Parathyroid adenoma (tissue), 2 donors: Measurements from ENCODE around the gene SEPHS2.

Experiments used
- H2AFZ ChIP-seq: fragments of 300-600 bp; sonication (generic); one replicate; pipeline ENCODE4 v1.7.0; 2017; ENCODE audit warnings: antibody characterized with exemption, mild to moderate bottlenecking
- H3K27ac ChIP-seq: fragments of 300-600 bp; sonication (generic); one replicate; pipeline ENCODE4 v1.7.0; 2017
- H3K27me3 ChIP-seq: fragments of 300-600 bp; sonication (generic); one replicate; pipeline ENCODE4 v1.7.0; 2017; ENCODE audit warnings: low read length; ENCODE audit not compliant: control insufficient read depth, insufficient read depth
- H3K36me3 ChIP-seq: fragments of 300-600 bp; sonication (generic); one replicate; pipeline ENCODE4 v1.7.0; 2017; ENCODE audit warnings: low read length; ENCODE audit not compliant: control insufficient read depth, insufficient read depth
- H3K4me1 ChIP-seq: fragments of 300-600 bp; sonication (generic); one replicate; pipeline ENCODE4 v1.7.0; 2017; ENCODE audit warnings: control low read depth
- H3K4me2 ChIP-seq: fragments of 300-600 bp; sonication (generic); one replicate; pipeline ENCODE4 v1.7.0; 2017; ENCODE audit warnings: low read length
- H3K4me3 ChIP-seq: fragments of 300-600 bp; sonication (generic); one replicate; pipeline ENCODE4 v1.7.0; 2017; ENCODE audit warnings: low read depth, low read length
- H3K79me2 ChIP-seq: fragments of 300-600 bp; sonication (generic); one replicate; pipeline ENCODE4 v1.7.0; 2017; ENCODE audit warnings: control low read depth
- H3K9ac ChIP-seq: fragments of 300-600 bp; sonication (generic); one replicate; pipeline ENCODE4 v1.7.0; 2017; ENCODE audit warnings: mild to moderate bottlenecking
- H3K9me3 ChIP-seq: fragments of 300-600 bp; sonication (generic); one replicate; pipeline ENCODE4 v1.7.0; 2017; ENCODE audit warnings: low read length; ENCODE audit not compliant: control insufficient read depth
- TF ChIP-seq, protein P1 (sequence below): fragments of 300-600 bp; sonication (generic); IDR thresholded peaks from one replicate; pipeline ENCODE4 v1.7.0; 2017; ENCODE audit warnings: antibody characterized with exemption, mild to moderate bottlenecking
- donor health status: primary hyperparathyroidism.

The SEPHS2 gene

GRCh38 chr16:30459456-30459855, 13.8 kb upstream of the SEPHS2 start:
- H2AFZ ChIP-seq, result no peak overlapping the region
- no peak overlapping the region for H3K4me3 ChIP-seq
- H3K4me2 ChIP-seq, result no peak overlapping the region
- TF ChIP-seq, protein P1, sequence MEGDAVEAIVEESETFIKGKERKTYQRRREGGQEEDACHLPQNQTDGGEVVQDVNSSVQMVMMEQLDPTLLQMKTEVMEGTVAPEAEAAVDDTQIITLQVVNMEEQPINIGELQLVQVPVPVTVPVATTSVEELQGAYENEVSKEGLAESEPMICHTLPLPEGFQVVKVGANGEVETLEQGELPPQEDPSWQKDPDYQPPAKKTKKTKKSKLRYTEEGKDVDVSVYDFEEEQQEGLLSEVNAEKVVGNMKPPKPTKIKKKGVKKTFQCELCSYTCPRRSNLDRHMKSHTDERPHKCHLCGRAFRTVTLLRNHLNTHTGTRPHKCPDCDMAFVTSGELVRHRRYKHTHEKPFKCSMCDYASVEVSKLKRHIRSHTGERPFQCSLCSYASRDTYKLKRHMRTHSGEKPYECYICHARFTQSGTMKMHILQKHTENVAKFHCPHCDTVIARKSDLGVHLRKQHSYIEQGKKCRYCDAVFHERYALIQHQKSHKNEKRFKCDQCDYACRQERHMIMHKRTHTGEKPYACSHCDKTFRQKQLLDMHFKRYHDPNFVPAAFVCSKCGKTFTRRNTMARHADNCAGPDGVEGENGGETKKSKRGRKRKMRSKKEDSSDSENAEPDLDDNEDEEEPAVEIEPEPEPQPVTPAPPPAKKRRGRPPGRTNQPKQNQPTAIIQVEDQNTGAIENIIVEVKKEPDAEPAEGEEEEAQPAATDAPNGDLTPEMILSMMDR, result no peak
- H3K27ac ChIP-seq, result no peak overlapping the region
- no peaks in the 10 kb centered on the region for H3K79me2 ChIP-seq
- H3K9me3 ChIP-seq, result no peaks in the 10 kb centered on the region
- no peaks in the 10 kb centered on the region for H3K4me1 ChIP-seq
- H3K27me3 ChIP-seq, result no peaks in the 10 kb centered on the region
- no peaks in the 10 kb centered on the region for H3K36me3 ChIP-seq
- no peak overlapping the region for H3K9ac ChIP-seq

DNA sequence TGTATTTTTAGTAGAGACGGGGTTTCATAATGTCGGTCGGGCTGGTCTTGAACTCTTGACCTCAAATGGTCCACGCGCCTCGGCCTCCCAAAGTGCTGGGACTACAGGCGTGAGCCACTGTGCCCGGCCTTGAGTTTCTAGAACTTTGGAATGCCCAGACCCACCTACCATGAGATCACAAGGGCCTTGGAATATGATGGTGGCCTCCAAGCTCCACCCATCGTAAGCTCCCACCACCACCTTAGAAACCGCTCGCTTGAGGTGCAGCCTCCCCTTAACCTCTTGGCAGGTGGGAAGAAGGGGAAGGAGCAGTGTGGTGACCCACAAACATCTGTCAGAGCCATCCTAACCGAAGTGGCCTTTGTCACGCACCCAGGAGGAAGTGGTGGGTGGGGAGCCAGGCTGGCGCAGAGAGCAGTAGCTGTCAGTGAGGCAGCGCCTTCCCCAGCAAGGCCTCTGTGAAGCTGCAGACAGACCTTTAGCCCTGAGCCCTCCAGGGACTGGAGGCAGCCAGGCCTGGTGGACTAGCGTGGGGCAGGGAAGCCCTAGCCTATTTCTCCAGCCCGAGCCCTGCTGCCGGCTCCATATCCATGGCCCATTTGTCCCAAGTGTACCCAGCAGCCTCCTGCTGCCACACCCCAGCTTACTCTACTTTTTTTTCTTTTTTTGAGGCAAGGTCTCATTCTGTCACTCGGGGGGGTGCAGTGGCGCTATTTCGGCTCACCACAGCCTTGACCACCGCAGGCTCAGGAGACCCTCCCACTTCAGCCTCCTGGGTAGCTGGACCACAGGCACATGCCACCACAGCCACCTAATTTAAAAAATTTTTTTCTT, 13.1 kb upstream of the SEPHS2 start:
- Histone ChIP-seq H3K36me3 (no peaks in the 10 kb centered on the region), H3K4me3 (no peak overlapping the region), H3K9me3 (no peaks in the 10 kb centered on the region), H2AFZ (no peak overlapping the region), H3K4me1 (no peaks in the 10 kb centered on the region), H3K27me3 (no peaks in the 10 kb centered on the region), H3K9ac (no peak overlapping the region), H3K27ac (no peak overlapping the region), H3K4me2 (no peak overlapping the region), H3K79me2 (no peaks in the 10 kb centered on the region)
- TF ChIP-seq, protein P1, result no peak

DNA sequence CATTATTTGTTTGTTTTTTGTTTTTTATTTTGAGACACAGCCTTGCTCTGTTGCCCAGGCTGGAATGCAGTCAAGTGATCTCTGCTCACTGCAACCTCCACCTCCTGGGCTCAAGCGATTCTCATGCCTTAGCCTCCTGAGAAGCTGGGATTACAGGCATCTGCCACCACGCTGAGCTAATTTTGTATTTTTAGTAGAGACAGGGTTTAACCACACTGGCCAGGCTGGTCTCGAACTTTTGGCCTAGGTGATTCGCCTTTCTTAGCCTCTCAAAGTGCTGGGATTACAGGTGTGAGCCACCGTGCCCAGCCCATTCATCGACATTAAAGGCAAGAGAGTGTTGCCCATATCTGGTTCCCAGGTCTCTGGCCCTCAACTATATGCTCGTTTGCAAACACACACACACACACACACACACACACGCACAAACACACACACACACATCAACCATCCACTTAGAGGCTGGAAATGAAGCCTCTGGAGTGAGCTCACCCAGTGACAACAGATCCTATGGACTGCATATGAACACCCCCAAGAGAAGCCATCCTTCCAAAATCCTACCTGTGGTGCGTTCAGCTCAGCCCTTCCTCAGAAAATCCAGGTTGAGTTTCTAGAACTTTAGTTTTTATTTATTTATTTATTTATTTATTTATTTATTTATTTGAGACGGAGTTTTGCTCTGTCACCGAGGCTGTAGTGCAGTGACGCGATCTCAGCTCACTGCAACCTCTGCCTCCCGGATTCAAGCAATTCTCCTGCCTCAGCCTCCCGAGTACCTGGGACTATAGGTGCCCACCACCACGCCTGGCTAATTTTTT, 12.3 kb upstream of the SEPHS2 start:
- TF ChIP-seq, protein P1, result no peak
- H2AFZ ChIP-seq, result no peak overlapping the region
- H3K4me1 ChIP-seq, result no peaks in the 10 kb centered on the region
- no peak overlapping the region for H3K9ac ChIP-seq
- H3K27ac ChIP-seq, result no peak overlapping the region
- H3K4me3 ChIP-seq, result no peak overlapping the region
- no peaks in the 10 kb centered on the region for H3K27me3 ChIP-seq
- H3K36me3 ChIP-seq, result no peaks in the 10 kb centered on the region
- H3K4me2 ChIP-seq, result no peak overlapping the region
- no peaks in the 10 kb centered on the region for H3K9me3 ChIP-seq
- no peaks in the 10 kb centered on the region for H3K79me2 ChIP-seq

DNA sequence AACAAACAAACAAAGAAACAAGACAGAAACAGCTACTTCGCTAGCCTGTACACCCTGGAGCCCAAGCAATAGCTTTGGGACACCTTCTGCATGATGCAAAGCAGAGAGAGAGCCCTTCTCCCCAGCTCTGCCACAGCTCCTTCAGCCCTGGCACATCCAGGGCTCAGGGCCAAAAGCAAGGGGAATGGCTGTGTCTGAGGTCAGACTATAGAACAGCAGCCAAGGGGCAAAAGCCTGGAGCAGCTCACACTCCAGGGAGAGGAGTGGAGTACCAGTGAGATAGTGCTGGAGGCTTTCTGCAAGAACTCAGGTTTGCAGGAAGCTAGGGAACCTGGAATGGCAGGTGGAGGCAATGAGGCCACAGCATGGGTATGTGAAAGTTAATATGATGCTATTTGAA, 11.6 kb upstream of the SEPHS2 start:
- H3K9me3 ChIP-seq, result no peaks in the 10 kb centered on the region
- H3K4me2 ChIP-seq, result no peak overlapping the region
- H3K79me2 ChIP-seq, result no peaks in the 10 kb centered on the region
- H3K9ac ChIP-seq, result no peak overlapping the region
- no peak overlapping the region for H3K4me3 ChIP-seq
- TF ChIP-seq, protein P1, result no peak
- H3K36me3 ChIP-seq, result no peaks in the 10 kb centered on the region
- H3K4me1 ChIP-seq, result no peaks in the 10 kb centered on the region
- H3K27me3 ChIP-seq, result no peaks in the 10 kb centered on the region
- H3K27ac ChIP-seq, result no peak overlapping the region
- H2AFZ ChIP-seq, result no peak overlapping the region
